HepG2 (cell line): ENCODE measurements around the gene ITGA2. TPM values are rescaled to one million over a fixed set of nuclear protein-coding genes. Genes with fewer than 3 reads are reported as not detected.
A peak's percentile ranks its signal among the peaks of the same experiment; 100 is the strongest.

Experiments used
- ASH2L ChIP-seq: fragments of 300-600, 200-600 bp; sonication (generic); IDR thresholded peaks from 2 replicates; pipeline ENCODE4 v1.7.0; 2017; ENCODE audit warnings: low read depth, mild to moderate bottlenecking, moderate library complexity, mixed read lengths, low read length; ENCODE audit not compliant: insufficient read length
- BCL6 ChIP-seq: IDR thresholded peaks from 2 replicates; pipeline ENCODE4 v1.6.1; 2016; ENCODE audit warnings: missing genetic modification reagents, missing compliant biosample characterization
- DNMT1 ChIP-seq: sonication (generic); formaldehyde crosslinking; IDR thresholded peaks from 2 replicates; pipeline ENCODE4 v1.5.1; 2020; ENCODE audit warnings: mild to moderate bottlenecking, missing genetic modification reagents
- EZH2 ChIP-seq: conservative IDR thresholded peaks from 2 replicates; pipeline ENCODE4 v1.6.1; 2012; ENCODE audit warnings: mild to moderate bottlenecking, low read depth, low read length, moderate library complexity
- HCFC1 ChIP-seq: fragments of 150-350 bp; IDR thresholded peaks from 2 replicates; pipeline ENCODE4 v1.6.1; 2014; ENCODE audit warnings: low read depth, low read length
- HOXA5 ChIP-seq: sonication (generic); formaldehyde crosslinking; IDR thresholded peaks from 2 replicates; pipeline ENCODE4 v1.4.0; 2020; ENCODE audit warnings: missing genetic modification reagents
- ISL2 ChIP-seq: sonication (generic); formaldehyde crosslinking; IDR thresholded peaks from 2 replicates; pipeline ENCODE4 v1.5.0; 2020; ENCODE audit warnings: missing genetic modification reagents
- KLF16 ChIP-seq, 2 experiments: sonication (generic) in 1 of 2; formaldehyde crosslinking in 1 of 2; IDR thresholded peaks; 2 replicates each; pipeline versions ENCODE4 v1.6.1 to v1.8.0; 2016 to 2023; ENCODE audit warnings: missing genetic modification reagents in 2 of 2, missing compliant biosample characterization in 1 of 2
- NAIF1 ChIP-seq: sonication (generic); formaldehyde crosslinking; IDR thresholded peaks from 2 replicates; pipeline ENCODE4 v1.5.0; 2020; ENCODE audit warnings: mild to moderate bottlenecking, missing genetic modification reagents, borderline replicate concordance
- RCOR2 ChIP-seq: IDR thresholded peaks from 2 replicates; pipeline ENCODE4 v1.6.1; 2016; ENCODE audit warnings: missing biosample characterization, missing genetic modification reagents
- SALL2 ChIP-seq: sonication (generic); formaldehyde crosslinking; IDR thresholded peaks from 2 replicates; pipeline ENCODE4 v1.8.1; 2023; ENCODE audit warnings: mild to moderate bottlenecking, missing genetic modification reagents, inconsistent platforms
- SCMH1 ChIP-seq: sonication (generic); formaldehyde crosslinking; IDR thresholded peaks from 2 replicates; pipeline ENCODE4 v1.9.0; 2021; ENCODE audit warnings: missing genetic modification reagents, mild to moderate bottlenecking, borderline replicate concordance
- TAF15 ChIP-seq: fragments of 200-400 bp; formaldehyde crosslinking; IDR thresholded peaks from one replicate; pipeline ENCODE4 v1.6.1; 2018; ENCODE audit warnings: mild to moderate bottlenecking, low read depth, low read length; ENCODE audit not compliant: poor library complexity, severe bottlenecking
- ZNF512B ChIP-seq: sonication (generic); formaldehyde crosslinking; IDR thresholded peaks from 2 replicates; pipeline ENCODE4 v1.5.1; 2020; ENCODE audit warnings: missing genetic modification reagents, mild to moderate bottlenecking, borderline replicate concordance
- ZNF557 ChIP-seq: sonication (generic); formaldehyde crosslinking; IDR thresholded peaks from 2 replicates; pipeline ENCODE4 v1.4.0; 2020; ENCODE audit warnings: missing genetic modification reagents
- ZNF746 ChIP-seq: sonication (generic); formaldehyde crosslinking; IDR thresholded peaks from 2 replicates; pipeline ENCODE4 v1.8.0; 2022; ENCODE audit warnings: mild to moderate bottlenecking, missing genetic modification reagents
- ZNF776 ChIP-seq: sonication (generic); formaldehyde crosslinking; IDR thresholded peaks from 2 replicates; pipeline ENCODE4 v1.4.0; 2020; ENCODE audit warnings: mild to moderate bottlenecking, missing genetic modification reagents
- polyA plus RNA-seq, 8 experiments: library from polyadenylated mRNA; depleted of rRNA in 3 of 8; stranded (reverse) in 7 of 8; unstranded in 1 of 8; fragments of >200 nt; fragmentation: Illumina TruSeq in 4 of 8; extraction: Trizol in 4 of 8; gene quantifications; 2 replicates each; pipeline versions ENCODE4 v1.2.1 to v1.2.3, GENCODE V29; 2011 to 2016; ENCODE audit warnings: low read depth in 4 of 8, missing spikeins in 1 of 8, mixed read lengths in 1 of 8; ENCODE audit not compliant: insufficient read depth in 1 of 8
- total RNA-seq, 5 experiments: library from RNA; depleted of rRNA; stranded (reverse); fragments of >200 nt; fragmentation: Illumina TruSeq; extraction: Trizol; gene quantifications; 2 replicates each; pipeline ENCODE4 v1.2.3, GENCODE V29; 2016; ENCODE audit warnings: low read depth in 1 of 5
- TF ChIP-seq, protein P1 (sequence below), 2 experiments: fragments of 450-650 bp in 1 of 2; sonication (generic) in 1 of 2; formaldehyde crosslinking in 1 of 2; IDR thresholded peaks; 2 replicates each; pipeline versions ENCODE4 v1.6.1 to v1.8.0; 2016 to 2022; ENCODE audit warnings: antibody characterized with exemption in 1 of 2, mild to moderate bottlenecking in 1 of 2, missing genetic modification reagents in 1 of 2

ITGA2 gene
- total and polyA plus RNA-seq, 2 of the 13 experiments (the other 11 are each of a cell fraction or from before 2014, with no cell fraction given): 15.8 to 58.3 TPM

DNA sequence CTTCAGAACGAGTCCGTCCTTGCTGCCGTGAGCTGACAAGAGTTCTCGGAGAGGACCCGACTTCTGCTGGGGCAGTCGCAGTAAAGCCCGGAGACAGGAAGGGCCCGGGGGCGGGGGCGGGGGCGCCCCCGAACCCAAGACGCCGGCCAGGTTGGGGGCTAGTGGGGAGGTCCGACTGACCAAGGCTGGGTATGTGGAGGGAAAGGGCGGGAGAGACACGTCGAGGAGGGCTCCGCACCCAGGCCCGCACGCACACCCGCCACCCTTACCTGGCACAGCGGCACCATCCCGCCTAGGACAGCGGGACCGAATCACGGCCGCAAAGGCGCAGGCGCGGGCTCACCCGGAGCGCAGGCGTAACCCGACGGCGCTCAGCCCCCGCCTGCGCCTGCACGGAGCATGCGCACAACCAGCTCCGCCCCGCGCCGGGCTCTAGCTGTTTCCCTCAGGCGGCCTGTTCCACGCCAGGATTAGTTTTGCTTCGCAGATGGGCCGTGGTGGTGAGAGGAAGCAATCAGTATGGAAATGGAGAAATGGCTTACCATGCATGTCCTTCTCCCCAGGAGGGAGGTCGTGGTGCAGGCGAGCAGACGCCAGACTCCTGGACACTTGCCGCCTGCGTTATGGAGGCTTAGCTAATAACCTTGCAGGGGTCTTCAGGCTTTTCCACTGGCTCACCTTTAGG lies 120.4 kb downstream of the ITGA2 start, which contains the start of gene MOCS2 (continued):
- TF ChIP-seq ZNF512B: no peak
- peak; percentile 45 for TF ChIP-seq TAF15
- TF ChIP-seq HCFC1: no peak
- TF ChIP-seq SCMH1 (CRISPR knock-in tag): no peak
- no peak for TF ChIP-seq DNMT1 (CRISPR knock-in tag)
- peak; percentile 59 for TF ChIP-seq ASH2L
- TF ChIP-seq, protein P1, sequence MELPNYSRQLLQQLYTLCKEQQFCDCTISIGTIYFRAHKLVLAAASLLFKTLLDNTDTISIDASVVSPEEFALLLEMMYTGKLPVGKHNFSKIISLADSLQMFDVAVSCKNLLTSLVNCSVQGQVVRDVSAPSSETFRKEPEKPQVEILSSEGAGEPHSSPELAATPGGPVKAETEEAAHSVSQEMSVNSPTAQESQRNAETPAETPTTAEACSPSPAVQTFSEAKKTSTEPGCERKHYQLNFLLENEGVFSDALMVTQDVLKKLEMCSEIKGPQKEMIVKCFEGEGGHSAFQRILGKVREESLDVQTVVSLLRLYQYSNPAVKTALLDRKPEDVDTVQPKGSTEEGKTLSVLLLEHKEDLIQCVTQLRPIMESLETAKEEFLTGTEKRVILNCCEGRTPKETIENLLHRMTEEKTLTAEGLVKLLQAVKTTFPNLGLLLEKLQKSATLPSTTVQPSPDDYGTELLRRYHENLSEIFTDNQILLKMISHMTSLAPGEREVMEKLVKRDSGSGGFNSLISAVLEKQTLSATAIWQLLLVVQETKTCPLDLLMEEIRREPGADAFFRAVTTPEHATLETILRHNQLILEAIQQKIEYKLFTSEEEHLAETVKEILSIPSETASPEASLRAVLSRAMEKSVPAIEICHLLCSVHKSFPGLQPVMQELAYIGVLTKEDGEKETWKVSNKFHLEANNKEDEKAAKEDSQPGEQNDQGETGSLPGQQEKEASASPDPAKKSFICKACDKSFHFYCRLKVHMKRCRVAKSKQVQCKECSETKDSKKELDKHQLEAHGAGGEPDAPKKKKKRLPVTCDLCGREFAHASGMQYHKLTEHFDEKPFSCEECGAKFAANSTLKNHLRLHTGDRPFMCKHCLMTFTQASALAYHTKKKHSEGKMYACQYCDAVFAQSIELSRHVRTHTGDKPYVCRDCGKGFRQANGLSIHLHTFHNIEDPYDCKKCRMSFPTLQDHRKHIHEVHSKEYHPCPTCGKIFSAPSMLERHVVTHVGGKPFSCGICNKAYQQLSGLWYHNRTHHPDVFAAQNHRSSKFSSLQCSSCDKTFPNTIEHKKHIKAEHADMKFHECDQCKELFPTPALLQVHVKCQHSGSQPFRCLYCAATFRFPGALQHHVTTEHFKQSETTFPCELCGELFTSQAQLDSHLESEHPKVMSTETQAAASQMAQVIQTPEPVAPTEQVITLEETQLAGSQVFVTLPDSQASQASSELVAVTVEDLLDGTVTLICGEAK (IDR thresholded peaks at IDR 0.05): no peak
- TF ChIP-seq, protein P1 (CRISPR knock-in tag; IDR thresholded peaks at IDR 0.05): 0 out of 2 replicates have a peak, but pooled peaks have one; percentile 46
- no peak for TF ChIP-seq ZNF557 (CRISPR knock-in tag)
- TF ChIP-seq NAIF1 (CRISPR knock-in tag): no peak
- no peak for TF ChIP-seq SALL2 (CRISPR knock-in tag)
- TF ChIP-seq ZNF776 (CRISPR knock-in tag): 0 out of 2 replicates have a peak, but pooled peaks have one; percentile 35
- TF ChIP-seq KLF16 (CRISPR knock-in tag; IDR thresholded peaks at IDR 0.05): peak in 1 of 2 experiments; percentile 69; a peak in 1 of 4 replicates
- no peak for TF ChIP-seq EZH2
- no peak for TF ChIP-seq HOXA5 (CRISPR knock-in tag)
- peak; percentile 38; the same call in 1 of the 2 replicates for TF ChIP-seq ZNF746
- no peak for TF ChIP-seq ISL2
- no peak for TF ChIP-seq RCOR2 (CRISPR knock-in tag)
- TF ChIP-seq BCL6 (CRISPR knock-in tag): no peak
